ENCODE data around the gene EXOSC10.

The EXOSC10 gene

GRCh38 chr1:11027316-11027715 is 72.4 kb downstream of the EXOSC10 start:
- Histone ChIP-seq H3K27ac (ENCODE audit: extremely low read depth, low read depth, low read length) (no peak overlapping the region), H3K4me1 (ENCODE audit: control insufficient read depth, insufficient read depth, low read length) (no peaks in the 10 kb centered on the region), H3K4me3 (ENCODE audit: low read depth, low read length) (no peak overlapping the region), H3K36me3 (ENCODE audit: control insufficient read depth in 2 of 2, insufficient read depth in 1 of 2, low read length in 2 of 2) (peaks cover 13 to 73% of the 10 kb centered on the region in 2 experiments), H3K9me3 (ENCODE audit: control insufficient read depth, insufficient read depth, low read depth, low read length) (no peaks in the 10 kb centered on the region)
- CTCF ChIA-PET, result interaction anchor here (2.4 kb wide), 1 partner anchor 10 kb away, joined by 14 read pairs; no protein-coding TSS in a partner anchor
- POLR2A ChIA-PET, result no interaction called here
- TF ChIP-seq KLF1 (tag by site-specific recombination; IDR thresholded peaks at IDR 0.05) (no peak), ZBTB17 (tag by site-specific recombination; IDR thresholded peaks at IDR 0.05) (no peak), ZNF169 (tag by site-specific recombination; IDR thresholded peaks at IDR 0.05) (no peak), ZNF132 (tag by site-specific recombination; IDR thresholded peaks at IDR 0.05; ENCODE audit: borderline replicate concordance) (no peak), ZNF660 (tag by site-specific recombination; IDR thresholded peaks at IDR 0.05) (no peak), ZNF704 (tag by site-specific recombination; IDR thresholded peaks at IDR 0.05) (no peak), ZBTB48 (tag by site-specific recombination; IDR thresholded peaks at IDR 0.05) (no peak), BCL6B (tag by site-specific recombination; IDR thresholded peaks at IDR 0.05) (no peak), EGR2 (tag by site-specific recombination; IDR thresholded peaks at IDR 0.05; ENCODE audit: low read depth) (no peak)

- Histone ChIP-seq H3K4me3 (ENCODE audit: low read depth, low read length) (no peak overlapping the region), H3K9me3 (ENCODE audit: control insufficient read depth, insufficient read depth, low read depth, low read length) (no peaks in the 10 kb centered on the region), H3K4me1 (ENCODE audit: control insufficient read depth, insufficient read depth, low read length) (no peaks in the 10 kb centered on the region), H3K36me3 (ENCODE audit: control insufficient read depth in 2 of 2, insufficient read depth in 1 of 2, low read length in 2 of 2) (peaks cover 16 to 77% of the 10 kb centered on the region in 2 experiments), H3K27ac (ENCODE audit: extremely low read depth, low read depth, low read length) (no peak overlapping the region)
- TF ChIP-seq ZNF654 (tag by site-specific recombination; IDR thresholded peaks at IDR 0.05; ENCODE audit: low read depth) (no peak), ZNF366 (tag by site-specific recombination; conservative IDR thresholded peaks at IDR 0.05) (no peak), ZNF571 (tag by site-specific recombination; IDR thresholded peaks at IDR 0.05) (no peak), KLF17 (tag by site-specific recombination; IDR thresholded peaks at IDR 0.05) (no peak), RBAK (tag by site-specific recombination; IDR thresholded peaks at IDR 0.05) (no peak), ZNF169 (tag by site-specific recombination; IDR thresholded peaks at IDR 0.05) (no peak), ZNF114 (tag by site-specific recombination; IDR thresholded peaks at IDR 0.05) (no peak), ZNF549 (tag by site-specific recombination; IDR thresholded peaks at IDR 0.05) (no peak), ZNF791 (tag by site-specific recombination; IDR thresholded peaks at IDR 0.05) (no peak), ZBTB11 (tag by site-specific recombination; conservative IDR thresholded peaks at IDR 0.05; ENCODE audit: low read depth) (no peak), ZNF777 (tag by site-specific recombination; IDR thresholded peaks at IDR 0.05; ENCODE audit: borderline replicate concordance) (no peak), ZNF776 (tag by site-specific recombination; IDR thresholded peaks at IDR 0.05; ENCODE audit: borderline replicate concordance) (no peak)
- ChIA-PET POLR2A (no interaction called here), CTCF (interaction anchor here (2.4 kb wide), 1 partner anchor 11 kb away, joined by 14 read pairs; no protein-coding TSS in a partner anchor)
Observed at GRCh38 chr1:11026903-11027302, 72.8 kb downstream of the EXOSC10 start.

Measured in HEK293 (cell line).